Glutamatergic neuron (in vitro differentiated cells): ENCODE measurements around the gene CCDC88B. TPM values are rescaled to one million over a fixed set of nuclear protein-coding genes. Genes with fewer than 3 reads are reported as not detected.
A peak's percentile ranks its signal among the peaks of the same experiment; 100 is the strongest.

Experiments
- DNase-seq: peaks from one replicate; pipeline ENCODE4 v3.0.0; 2022
- H3K27ac Mint-ChIP-seq: one replicate; pipeline ENCODE4 v1.8.0; 2020; ENCODE audit warnings: mild to moderate bottlenecking, mixed read lengths, inconsistent platforms; ENCODE audit not compliant: unreplicated experiment
- H3K27me3 Mint-ChIP-seq: one replicate; pipeline ENCODE4 v1.8.0; 2020; ENCODE audit warnings: mild to moderate bottlenecking, moderate library complexity, mixed read lengths, inconsistent platforms; ENCODE audit not compliant: unreplicated experiment
- H3K36me3 Mint-ChIP-seq: one replicate; pipeline ENCODE4 v1.8.0; 2020; ENCODE audit warnings: mild to moderate bottlenecking, mixed read lengths, inconsistent platforms; ENCODE audit not compliant: unreplicated experiment
- H3K4me1 Mint-ChIP-seq: one replicate; pipeline ENCODE4 v1.8.0; 2020; ENCODE audit warnings: mild to moderate bottlenecking, low read depth, mixed read lengths, inconsistent platforms; ENCODE audit not compliant: unreplicated experiment
- H3K4me3 Mint-ChIP-seq: one replicate; pipeline ENCODE4 v1.8.0; 2020; ENCODE audit warnings: mild to moderate bottlenecking, mixed read lengths, inconsistent platforms; ENCODE audit not compliant: unreplicated experiment
- H3K9me3 Mint-ChIP-seq: one replicate; pipeline ENCODE4 v1.8.0; 2020; ENCODE audit warnings: mild to moderate bottlenecking, moderate library complexity, mixed read lengths, inconsistent platforms; ENCODE audit not compliant: unreplicated experiment
- total RNA-seq: library from RNA; stranded (reverse); fragmentation: NEBNext Ultra II Directional; extraction: Animal tissue kit (Norgen Biotek cat#: 25700); gene quantifications from one replicate; pipeline ENCODE4 v1.2.1, GENCODE V29; 2021; ENCODE audit not compliant: unreplicated experiment
- TF ChIP-seq, protein P1 (sequence below): fragments of 200-600 bp; sonication (generic); IDR thresholded peaks from one replicate; pipeline ENCODE4 v1.5.0; 2021; ENCODE audit not compliant: partially characterized antibody, unreplicated experiment

The CCDC88B gene
- total RNA-seq, 1 donor from 2014 or later: 83.6 TPM

DNA sequence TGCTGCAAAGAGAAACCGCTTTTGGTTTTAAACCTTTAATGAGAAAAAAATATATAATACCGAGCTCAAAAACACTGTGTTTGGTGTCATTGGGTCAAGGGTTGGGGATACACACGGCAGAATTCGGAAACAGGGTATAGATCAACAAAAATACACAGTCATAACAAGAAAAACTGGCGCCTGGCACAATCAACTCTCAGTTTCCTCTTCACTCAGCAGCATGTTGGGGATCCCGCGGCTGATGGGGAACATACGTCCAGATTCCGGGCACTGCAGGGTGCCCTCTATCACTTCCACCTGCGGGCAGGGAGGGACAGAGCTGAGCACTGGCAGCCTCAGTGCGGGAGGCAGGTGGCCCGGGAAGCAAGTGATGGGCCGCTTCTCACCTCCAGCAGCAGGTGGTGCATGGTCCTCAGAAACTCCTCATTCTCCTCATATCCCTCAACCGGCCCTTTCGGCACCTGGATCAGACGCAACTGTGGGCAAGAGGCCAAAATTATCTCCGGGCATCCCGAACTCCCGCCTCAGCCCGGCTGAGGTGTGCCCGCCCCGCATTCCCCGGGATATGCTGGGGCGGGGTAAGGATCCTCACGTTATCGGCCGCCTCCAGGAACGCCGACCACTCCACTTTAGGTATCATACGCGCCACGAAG, 23.2 kb upstream of the CCDC88B start:
- peaks cover 14% of the 10 kb centered on the region for H3K9me3 Mint-ChIP-seq
- H3K36me3 Mint-ChIP-seq: peaks cover 4% of the 10 kb centered on the region
- TF ChIP-seq, protein P1, sequence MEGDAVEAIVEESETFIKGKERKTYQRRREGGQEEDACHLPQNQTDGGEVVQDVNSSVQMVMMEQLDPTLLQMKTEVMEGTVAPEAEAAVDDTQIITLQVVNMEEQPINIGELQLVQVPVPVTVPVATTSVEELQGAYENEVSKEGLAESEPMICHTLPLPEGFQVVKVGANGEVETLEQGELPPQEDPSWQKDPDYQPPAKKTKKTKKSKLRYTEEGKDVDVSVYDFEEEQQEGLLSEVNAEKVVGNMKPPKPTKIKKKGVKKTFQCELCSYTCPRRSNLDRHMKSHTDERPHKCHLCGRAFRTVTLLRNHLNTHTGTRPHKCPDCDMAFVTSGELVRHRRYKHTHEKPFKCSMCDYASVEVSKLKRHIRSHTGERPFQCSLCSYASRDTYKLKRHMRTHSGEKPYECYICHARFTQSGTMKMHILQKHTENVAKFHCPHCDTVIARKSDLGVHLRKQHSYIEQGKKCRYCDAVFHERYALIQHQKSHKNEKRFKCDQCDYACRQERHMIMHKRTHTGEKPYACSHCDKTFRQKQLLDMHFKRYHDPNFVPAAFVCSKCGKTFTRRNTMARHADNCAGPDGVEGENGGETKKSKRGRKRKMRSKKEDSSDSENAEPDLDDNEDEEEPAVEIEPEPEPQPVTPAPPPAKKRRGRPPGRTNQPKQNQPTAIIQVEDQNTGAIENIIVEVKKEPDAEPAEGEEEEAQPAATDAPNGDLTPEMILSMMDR: no peak
- H3K4me3 Mint-ChIP-seq: peak overlapping the region; percentile 95
- H3K27me3 Mint-ChIP-seq: peaks cover 19% of the 10 kb centered on the region
- peaks cover 25% of the 10 kb centered on the region for H3K4me1 Mint-ChIP-seq
- no peak for DNase-seq
- H3K27ac Mint-ChIP-seq: peak overlapping the region; percentile 75

- H3K36me3 Mint-ChIP-seq: peaks cover 4% of the 10 kb centered on the region
- H3K27ac Mint-ChIP-seq: peak within 1 kb of the TSS; percentile 98
- H3K4me1 Mint-ChIP-seq: peaks cover 26% of the 10 kb centered on the region
- TF ChIP-seq, protein P1: no peak
- peaks cover 14% of the 10 kb centered on the region for H3K9me3 Mint-ChIP-seq
- peak; percentile 84 for DNase-seq
- peaks cover 19% of the 10 kb centered on the region for H3K27me3 Mint-ChIP-seq
- peak within 1 kb of the TSS; percentile 95 for H3K4me3 Mint-ChIP-seq
Measured at GRCh38 chr11:64317325-64317960, 22.6 kb upstream of the CCDC88B start, which contains the start of gene TRMT112. Gene TRMT112 (minus strand): TSS chr11:64317559. CDS start chr11:64317526, 33 bp downstream.

DNA sequence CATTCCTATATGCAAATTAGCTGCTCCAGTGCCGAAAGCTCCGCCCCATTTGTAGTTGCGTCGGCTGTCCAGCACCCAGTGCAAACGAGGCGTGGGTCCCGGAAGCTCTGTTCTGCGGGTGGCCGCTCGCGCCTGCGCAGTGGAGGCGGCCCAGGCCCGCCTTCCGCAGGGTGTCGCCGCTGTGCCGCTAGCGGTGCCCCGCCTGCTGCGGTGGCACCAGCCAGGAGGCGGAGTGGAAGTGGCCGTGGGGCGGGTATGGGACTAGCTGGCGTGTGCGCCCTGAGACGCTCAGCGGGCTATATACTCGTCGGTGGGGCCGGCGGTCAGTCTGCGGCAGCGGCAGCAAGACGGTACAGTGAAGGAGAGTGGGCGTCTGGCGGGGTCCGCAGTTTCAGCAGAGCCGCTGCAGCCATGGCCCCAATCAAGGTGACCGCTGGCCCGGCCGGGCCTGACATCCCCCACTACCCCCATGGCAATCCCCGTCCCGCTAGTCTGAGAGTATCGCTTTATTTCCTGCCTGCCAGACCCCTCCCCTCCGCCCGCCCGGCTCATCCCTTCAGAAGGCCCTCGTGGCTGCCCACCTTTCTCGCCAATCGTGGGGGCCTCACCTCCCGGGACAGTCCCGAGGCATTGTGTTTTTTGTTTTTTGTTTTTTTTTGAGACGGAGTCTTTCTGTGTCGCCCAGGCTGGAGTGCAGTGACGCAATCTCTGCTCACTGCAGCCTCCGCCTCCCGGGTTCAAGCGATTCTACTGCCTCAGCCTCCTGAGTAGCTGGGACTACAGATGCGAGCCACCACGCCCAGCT, 21.8 kb upstream of the CCDC88B start, which contains the start of gene PRDX5:
TSS of gene PRDX5 (plus strand) at position 161 of the 805 bp plus-strand sequence. CDS start at position 256, 95 bp downstream.
- DNase-seq: peak; percentile 94
- TF ChIP-seq, protein P1: no peak
- peak within 1 kb of the TSS; percentile 98 for H3K27ac Mint-ChIP-seq
- peaks cover 17% of the 10 kb centered on the region for H3K27me3 Mint-ChIP-seq
- peaks cover 10% of the 10 kb centered on the region for H3K9me3 Mint-ChIP-seq
- H3K4me3 Mint-ChIP-seq: peak within 1 kb of the TSS; percentile 95
- peaks cover 4% of the 10 kb centered on the region for H3K36me3 Mint-ChIP-seq
- peaks cover 22% of the 10 kb centered on the region for H3K4me1 Mint-ChIP-seq

- Mint-ChIP-seq H3K36me3 (peaks cover 4% of the 10 kb centered on the region), H3K4me1 (peaks cover 21% of the 10 kb centered on the region), H3K27me3 (peaks cover 19% of the 10 kb centered on the region), H3K27ac (peak overlapping the region; percentile 94), H3K9me3 (peaks cover 12% of the 10 kb centered on the region), H3K4me3 (peak overlapping the region; percentile 95)
- TF ChIP-seq, protein P1: no peak
- no peak for DNase-seq
Measured at GRCh38 chr11:64318766-64319761, 20.9 kb upstream of the CCDC88B start.
